HUES6 (cell line): Measurements from ENCODE around the gene IL22RA1.

Source experiments
- H3K27ac ChIP-seq: 2 replicates; pipeline ENCODE4 v1.7.0; 2013; ENCODE audit warnings: low read depth, mild to moderate bottlenecking, low read length, inconsistent platforms
- H3K27me3 ChIP-seq: 2 replicates; pipeline ENCODE4 v1.6.1; 2013; ENCODE audit warnings: low read length; ENCODE audit not compliant: control insufficient read depth, insufficient read depth
- H3K36me3 ChIP-seq: 2 replicates; pipeline ENCODE4 v1.6.1; 2013; ENCODE audit warnings: low read length; ENCODE audit not compliant: control insufficient read depth, insufficient read depth
- H3K4me1 ChIP-seq: 2 replicates; pipeline ENCODE4 v1.6.1; 2013; ENCODE audit warnings: low read length; ENCODE audit not compliant: control insufficient read depth, insufficient read depth
- H3K4me3 ChIP-seq: 2 replicates; pipeline ENCODE4 v1.5.1; 2013; ENCODE audit warnings: low read depth, low read length
- H3K9ac ChIP-seq: one replicate; pipeline ENCODE4 v1.6.1; 2013; ENCODE audit warnings: mild to moderate bottlenecking, low read length
- H3K9me3 ChIP-seq: 2 replicates; pipeline ENCODE4 v1.6.1; 2013; ENCODE audit warnings: low read depth, low read length; ENCODE audit not compliant: control insufficient read depth, insufficient read depth

Gene IL22RA1

DNA sequence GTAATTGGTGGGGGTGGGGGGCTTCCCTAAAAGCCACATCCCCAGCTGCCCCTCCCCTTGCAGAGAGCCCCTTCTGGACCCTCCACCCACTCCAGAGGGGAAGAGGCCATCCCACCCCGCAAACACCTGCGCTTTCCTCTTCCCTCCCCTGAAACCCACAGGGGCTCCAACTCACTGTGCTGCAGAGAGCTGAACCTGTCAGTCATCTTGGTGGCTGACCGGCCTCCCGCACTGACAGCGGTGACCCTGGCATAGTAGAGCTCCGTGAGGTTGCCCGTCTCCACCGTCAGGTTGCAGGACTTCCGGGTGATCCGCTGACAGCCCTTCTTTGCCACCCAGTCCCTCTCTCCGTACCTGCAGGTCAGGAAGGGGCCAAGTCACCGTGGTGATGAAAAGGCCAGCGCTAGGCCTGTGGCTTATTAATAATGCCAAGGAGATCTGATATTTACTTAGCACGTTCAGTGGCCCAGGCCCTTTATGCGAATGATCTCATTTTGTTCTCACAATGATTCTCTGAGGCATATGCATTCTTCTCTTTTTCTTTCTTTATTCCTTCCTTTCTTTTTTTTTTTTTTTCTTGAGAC is 5.9 kb downstream of the IL22RA1 start:
- H3K27me3 ChIP-seq = no peaks in the 10 kb centered on the region
- no peak overlapping the region for H3K4me3 ChIP-seq
- H3K9ac ChIP-seq = no peak overlapping the region
- H3K4me1 ChIP-seq = no peaks in the 10 kb centered on the region
- H3K9me3 ChIP-seq = 0 out of 2 replicates have a peak, but pooled peaks cover 3% of the 10 kb centered on the region
- H3K27ac ChIP-seq = no peak overlapping the region
- H3K36me3 ChIP-seq = no peaks in the 10 kb centered on the region

DNA sequence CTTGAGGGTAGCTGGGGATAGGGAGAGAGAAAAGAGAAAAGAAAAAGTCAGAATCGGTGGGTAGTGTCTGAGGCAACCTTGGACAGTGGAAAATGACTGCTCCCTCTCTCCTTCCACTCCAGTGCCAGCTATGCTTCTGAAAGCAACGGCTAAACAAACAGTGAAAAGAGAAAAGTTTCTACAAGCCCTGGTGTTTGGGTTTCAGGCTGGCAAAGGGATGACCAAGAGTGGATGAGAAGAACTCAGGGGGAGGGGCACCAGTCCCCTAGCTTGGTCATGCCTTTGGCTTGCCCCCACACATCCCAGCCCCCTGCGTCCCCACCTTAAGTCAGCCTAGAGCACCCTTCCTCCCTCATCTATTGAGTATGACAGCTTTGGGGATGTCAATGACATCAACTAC is 8.6 kb downstream of the IL22RA1 start:
- Histone ChIP-seq H3K9me3 (peaks cover 15% of the 10 kb centered on the region), H3K27ac (no peak overlapping the region), H3K4me1 (no peaks in the 10 kb centered on the region)

DNA sequence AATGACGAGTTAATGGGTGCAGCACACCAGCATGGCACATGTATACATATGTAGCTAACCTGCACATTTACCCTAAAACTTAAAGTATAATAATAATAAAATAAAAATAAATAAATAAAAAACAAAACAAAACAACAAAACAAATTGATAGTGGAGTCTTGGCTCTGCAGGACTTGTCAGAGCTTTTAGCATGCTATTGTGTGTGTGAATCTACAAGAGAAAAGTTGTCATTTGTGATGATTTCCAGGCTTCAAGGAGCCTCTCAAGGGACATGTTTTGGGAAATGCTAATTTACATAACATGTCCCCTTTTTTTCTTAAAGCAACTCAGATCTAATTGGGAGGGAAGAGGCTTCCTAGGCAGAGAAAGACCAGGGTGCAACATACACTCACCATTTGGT is 9.1 kb downstream of the IL22RA1 start:
- no peak overlapping the region for H3K27ac ChIP-seq
- no peak overlapping the region for H3K4me3 ChIP-seq
- H3K4me1 ChIP-seq = 0 out of 2 replicates have a peak, but pooled peaks cover 3% of the 10 kb centered on the region
- H3K36me3 ChIP-seq = no peaks in the 10 kb centered on the region
- no peaks in the 10 kb centered on the region for H3K27me3 ChIP-seq
- no peak overlapping the region for H3K9ac ChIP-seq
- H3K9me3 ChIP-seq = peaks cover 12% of the 10 kb centered on the region

More for the DNA sequence above, 8.6 kb downstream of the IL22RA1 start:
- Histone ChIP-seq H3K4me3 (no peak overlapping the region), H3K36me3 (no peaks in the 10 kb centered on the region), H3K9ac (no peak overlapping the region), H3K27me3 (no peaks in the 10 kb centered on the region)

DNA sequence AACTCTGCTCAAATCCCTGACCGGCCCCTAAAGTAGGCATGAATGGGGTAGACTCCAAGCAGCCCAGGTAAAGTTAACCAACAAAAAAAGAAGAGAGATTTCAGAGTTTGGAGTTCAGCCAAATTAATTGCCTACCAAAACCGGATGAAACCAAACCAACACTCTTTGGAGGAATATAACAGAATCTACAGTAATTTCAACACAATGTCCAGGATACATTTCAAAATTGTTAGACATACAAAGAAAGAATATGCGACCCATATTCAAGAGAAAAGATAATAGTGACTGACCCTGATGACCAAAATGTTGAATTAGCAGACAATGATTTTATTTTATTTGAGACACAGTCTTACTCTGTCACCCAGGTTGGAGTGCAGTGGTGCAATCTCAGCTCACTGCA is 12.6 kb downstream of the IL22RA1 start:
- Histone ChIP-seq H3K27me3 (no peaks in the 10 kb centered on the region), H3K9ac (no peak overlapping the region), H3K4me3 (no peak overlapping the region)

DNA sequence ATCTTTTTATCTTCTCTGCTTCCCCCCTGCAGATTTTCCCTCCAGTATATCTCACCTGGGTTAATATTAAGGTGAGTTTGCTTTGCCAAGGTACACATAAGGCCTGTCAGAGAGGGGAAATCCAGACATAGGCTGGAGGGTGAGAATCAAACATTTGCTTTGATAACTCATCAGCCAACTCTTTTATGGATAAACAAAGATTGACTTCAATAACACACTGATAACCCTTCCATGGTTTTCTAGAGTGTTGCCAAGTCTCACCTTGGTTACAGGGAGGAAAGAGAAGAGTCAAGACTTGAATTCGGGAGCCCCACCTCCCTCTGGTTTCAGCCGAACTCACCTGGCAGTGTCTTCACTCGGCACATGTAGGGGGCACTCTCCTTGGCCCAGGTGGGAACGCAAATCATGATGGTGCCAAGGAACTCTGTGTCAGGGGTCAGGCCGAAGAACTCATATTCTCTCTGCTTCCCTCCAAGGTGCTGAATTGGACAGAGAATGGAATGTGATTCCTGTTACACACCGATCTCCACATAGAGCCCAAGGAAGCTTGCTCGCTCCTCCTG is 15.1 kb downstream of the IL22RA1 start:
- Histone ChIP-seq H3K27me3 (no peaks in the 10 kb centered on the region), H3K4me3 (no peak overlapping the region)

More for the DNA sequence above, 12.6 kb downstream of the IL22RA1 start:
- Histone ChIP-seq H3K36me3 (no peaks in the 10 kb centered on the region), H3K9me3 (peaks cover 12% of the 10 kb centered on the region), H3K4me1 (0 out of 2 replicates have a peak, but pooled peaks cover 4% of the 10 kb centered on the region), H3K27ac (no peak overlapping the region)

DNA sequence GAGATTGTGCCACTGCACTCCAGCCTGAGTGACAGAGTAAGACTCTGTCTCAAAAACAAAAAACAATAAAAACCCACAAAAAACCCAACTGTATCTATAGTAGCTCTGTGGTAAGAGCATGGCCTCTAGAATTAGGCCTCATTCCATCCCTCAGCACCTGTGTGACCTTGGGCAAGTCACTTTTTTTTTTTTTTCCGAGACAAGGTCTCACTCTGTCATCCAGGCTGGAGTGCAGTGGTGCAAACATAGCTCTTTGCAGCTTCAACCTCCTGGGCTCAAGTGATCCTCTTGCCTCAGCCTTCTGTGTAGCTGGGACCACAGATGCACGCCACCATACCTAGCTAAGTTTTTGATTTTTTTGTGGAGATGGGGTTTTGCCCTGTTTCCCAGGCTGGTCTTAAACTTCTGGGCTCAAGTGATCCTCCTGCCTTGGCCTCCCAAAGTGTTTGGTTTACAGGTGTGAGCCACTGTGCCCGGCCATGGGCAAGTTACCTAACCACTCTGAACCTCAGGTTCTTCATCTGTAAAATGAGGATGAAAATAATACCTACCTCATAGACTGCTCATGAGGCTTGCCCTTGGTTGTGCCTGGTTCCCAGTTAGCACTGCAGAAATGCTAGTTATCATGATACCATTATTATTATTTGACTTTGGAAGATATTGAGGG is 15.7 kb downstream of the IL22RA1 start:
- no peak overlapping the region for H3K27ac ChIP-seq
- H3K36me3 ChIP-seq = no peaks in the 10 kb centered on the region
- H3K9me3 ChIP-seq = peaks cover 12% of the 10 kb centered on the region
- H3K4me3 ChIP-seq = no peak overlapping the region
- H3K27me3 ChIP-seq = no peaks in the 10 kb centered on the region
- H3K9ac ChIP-seq = no peak overlapping the region
- H3K4me1 ChIP-seq = 0 out of 2 replicates have a peak, but pooled peaks cover 4% of the 10 kb centered on the region

More for the DNA sequence above, 15.1 kb downstream of the IL22RA1 start:
- H3K9ac ChIP-seq = no peak overlapping the region
- H3K4me1 ChIP-seq = 0 out of 2 replicates have a peak, but pooled peaks cover 4% of the 10 kb centered on the region
- H3K27ac ChIP-seq = no peak overlapping the region
- no peaks in the 10 kb centered on the region for H3K36me3 ChIP-seq
- peaks cover 12% of the 10 kb centered on the region for H3K9me3 ChIP-seq

DNA sequence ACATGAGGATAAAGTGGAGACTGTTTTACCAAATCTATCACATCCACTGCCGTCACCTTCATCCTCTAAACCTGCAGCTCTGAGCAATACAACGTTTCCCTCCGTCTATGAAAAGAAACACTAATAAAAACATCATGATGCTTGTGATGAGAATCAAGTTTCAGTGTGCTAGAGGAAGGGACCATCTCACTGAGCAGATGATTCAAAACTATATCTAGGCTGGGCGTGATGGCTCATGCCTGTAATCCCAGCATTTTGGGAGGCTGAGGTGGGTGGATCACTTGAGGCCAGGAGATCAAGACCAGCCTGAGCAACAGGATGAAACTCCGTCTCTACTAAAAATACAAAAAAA is 16.3 kb downstream of the IL22RA1 start:
- Histone ChIP-seq H3K27me3 (no peaks in the 10 kb centered on the region), H3K36me3 (no peaks in the 10 kb centered on the region), H3K27ac (no peak overlapping the region), H3K4me1 (0 out of 2 replicates have a peak, but pooled peaks cover 4% of the 10 kb centered on the region), H3K9me3 (peaks cover 12% of the 10 kb centered on the region), H3K4me3 (no peak overlapping the region), H3K9ac (no peak overlapping the region)

DNA sequence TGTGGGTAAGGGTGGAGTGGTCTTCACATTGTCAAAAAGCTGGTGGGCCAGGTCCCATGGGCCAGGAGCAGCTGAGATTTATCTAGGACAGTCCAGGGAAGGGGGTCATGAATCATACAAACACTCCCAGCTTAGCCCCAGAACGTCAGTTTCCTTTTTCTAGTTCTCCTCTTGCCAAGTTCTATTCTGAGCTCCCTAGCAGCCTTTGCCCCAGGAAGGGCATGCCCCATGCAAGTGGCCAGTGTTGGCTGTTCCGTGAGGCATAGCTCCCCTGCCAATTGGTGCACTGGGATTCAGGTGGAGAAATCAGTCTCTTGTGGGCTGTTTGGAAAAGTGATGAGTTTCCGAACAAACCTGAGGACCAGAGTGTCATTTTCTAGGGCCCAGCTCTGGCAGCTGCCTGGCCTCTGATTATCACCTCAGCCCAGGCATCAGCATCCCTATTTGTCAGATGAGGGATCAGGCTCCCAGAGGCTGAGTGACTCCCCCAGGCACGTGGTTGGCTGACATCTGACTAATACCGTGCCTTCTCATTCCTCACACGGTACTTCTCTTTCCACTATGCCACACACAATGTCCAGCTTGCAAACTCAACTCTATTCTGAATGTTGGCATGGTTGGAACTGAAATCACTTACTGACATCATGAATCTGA is 16.8 kb downstream of the IL22RA1 start:
- Histone ChIP-seq H3K4me3 (no peak overlapping the region), H3K9ac (no peak overlapping the region), H3K27me3 (no peaks in the 10 kb centered on the region), H3K4me1 (0 out of 2 replicates have a peak, but pooled peaks cover 4% of the 10 kb centered on the region), H3K9me3 (peaks cover 12% of the 10 kb centered on the region), H3K27ac (no peak overlapping the region), H3K36me3 (no peaks in the 10 kb centered on the region)

DNA sequence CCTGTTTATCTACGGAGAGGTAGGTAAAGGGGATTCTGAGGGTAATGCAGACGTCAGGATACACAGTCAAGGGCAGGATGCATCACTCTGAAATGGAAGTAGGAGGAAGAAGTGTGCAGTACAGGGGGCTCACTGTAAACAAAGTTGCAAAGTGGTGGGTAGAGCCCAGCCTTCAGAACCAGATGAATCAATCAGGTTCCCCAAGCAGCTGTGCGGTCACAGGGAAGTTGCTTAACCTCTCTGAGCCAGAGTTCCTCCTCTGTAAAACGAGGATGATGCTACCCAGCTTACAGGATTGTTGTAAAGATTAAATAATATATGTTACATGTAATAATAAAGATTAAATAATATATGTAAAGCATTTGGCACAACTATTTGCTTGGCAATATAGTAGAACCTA is 17.5 kb downstream of the IL22RA1 start:
- Histone ChIP-seq H3K4me1 (peaks cover 7% of the 10 kb centered on the region; the same call in 1 of the 2 replicates), H3K27me3 (no peaks in the 10 kb centered on the region), H3K4me3 (no peak overlapping the region), H3K9me3 (peaks cover 8% of the 10 kb centered on the region), H3K9ac (no peak overlapping the region), H3K27ac (no peak overlapping the region), H3K36me3 (no peaks in the 10 kb centered on the region)

DNA sequence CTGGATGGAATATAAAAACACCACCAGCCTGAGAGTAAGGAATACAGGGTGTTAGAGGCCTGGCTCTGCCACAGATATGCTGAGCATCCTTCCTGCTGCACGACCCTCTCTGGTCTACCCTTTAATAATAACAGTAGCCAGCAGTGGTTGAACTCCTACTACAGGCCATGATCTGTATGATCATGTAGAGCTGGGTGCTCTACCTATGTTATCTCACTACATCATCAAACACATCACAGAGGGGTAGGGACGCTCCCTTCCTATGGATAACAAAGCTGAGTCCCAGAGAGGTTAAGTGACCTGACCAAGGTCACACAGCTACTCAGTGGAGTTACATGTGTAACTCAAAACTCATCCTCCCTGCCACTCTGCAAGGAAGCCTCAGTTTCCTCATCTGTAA is 18.0 kb downstream of the IL22RA1 start:
- H3K9me3 ChIP-seq = peaks cover 3% of the 10 kb centered on the region; the same call in 1 of the 2 replicates
- no peak overlapping the region for H3K27ac ChIP-seq
- no peak overlapping the region for H3K4me3 ChIP-seq
- peaks cover 12% of the 10 kb centered on the region; the same call in 1 of the 2 replicates for H3K4me1 ChIP-seq
- H3K9ac ChIP-seq = no peak overlapping the region
- no peaks in the 10 kb centered on the region for H3K27me3 ChIP-seq
- no peaks in the 10 kb centered on the region for H3K36me3 ChIP-seq

DNA sequence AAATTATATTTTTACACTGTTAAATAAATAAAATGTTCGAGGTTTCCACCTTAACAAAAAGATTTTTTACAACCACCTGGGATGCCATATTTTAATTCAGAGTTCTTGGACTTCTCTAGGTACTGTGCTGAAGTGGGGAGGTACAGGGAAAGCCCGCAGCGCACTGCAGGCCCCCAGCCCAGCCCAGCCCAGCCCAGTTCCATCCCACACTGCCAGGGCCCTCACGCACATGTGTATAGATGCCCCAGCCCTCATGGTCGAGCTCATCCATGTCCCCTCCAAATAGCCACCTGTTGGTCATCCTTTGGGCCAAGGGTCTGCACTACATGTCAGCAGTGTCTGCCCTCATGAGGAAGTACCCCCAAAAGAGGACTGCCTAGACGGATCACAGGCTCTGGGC is 19.3 kb downstream of the IL22RA1 start:
- Histone ChIP-seq H3K36me3 (no peaks in the 10 kb centered on the region), H3K4me1 (peaks cover 10% of the 10 kb centered on the region; the same call in 1 of the 2 replicates)

More for the DNA sequence above, 19.3 kb downstream of the IL22RA1 start:
- Histone ChIP-seq H3K9me3 (no peaks in the 10 kb centered on the region), H3K4me3 (no peak overlapping the region), H3K27me3 (no peaks in the 10 kb centered on the region), H3K27ac (no peak overlapping the region), H3K9ac (no peak overlapping the region)
